ENCODE results near the gene FAM210B. TPM values are rescaled to one million over a fixed set of nuclear protein-coding genes. Genes with fewer than 3 reads are reported as not detected.

Gene FAM210B
- total RNA-seq, 1 donor from 2014 or later, result 30.8 TPM

DNA sequence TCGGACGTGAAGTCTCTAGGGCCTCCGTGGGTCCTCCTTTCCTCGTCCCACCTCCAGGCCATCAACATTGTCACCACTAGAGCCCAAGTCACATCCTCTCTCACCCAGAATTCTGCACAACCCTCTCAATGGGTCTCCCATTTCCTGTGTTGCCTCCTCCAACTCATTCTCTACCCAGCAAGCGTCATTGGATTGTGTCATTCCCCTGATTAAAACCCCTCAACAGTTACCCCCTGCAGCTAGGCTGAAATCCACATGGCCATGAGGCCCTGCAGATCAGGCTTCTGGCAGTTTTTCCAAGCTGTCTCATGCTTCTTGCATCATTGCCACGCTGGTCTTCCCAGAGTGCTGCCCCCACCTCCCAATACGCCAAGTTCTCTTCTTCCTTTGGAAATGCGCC is 12.9 kb upstream of the FAM210B start:
- no peak for TF ChIP-seq CTCF (conservative IDR thresholded peaks at IDR 0.05)
- Mint-ChIP-seq H3K9me3 (no peaks in the 10 kb centered on the region), H3K27me3 (ENCODE audit: low read depth) (peaks cover 54% of the 10 kb centered on the region), H3K36me3 (ENCODE audit: low read depth) (no peaks in the 10 kb centered on the region), H3K4me3 (no peak overlapping the region), H3K27ac (ENCODE audit: unreplicated experiment) (no peak overlapping the region), H3K4me1 (peaks cover 26% of the 10 kb centered on the region)
- no peak for DNase-seq (ENCODE audit: low read depth, low spot score)

- DNase-seq (ENCODE audit: low read depth, low spot score), result no peak
- peak overlapping the region; percentile 17 for H3K4me3 Mint-ChIP-seq
- no peaks in the 10 kb centered on the region for H3K9me3 Mint-ChIP-seq
- H3K36me3 Mint-ChIP-seq (ENCODE audit: low read depth), result no peaks in the 10 kb centered on the region
- no peak overlapping the region for H3K27ac Mint-ChIP-seq (ENCODE audit: unreplicated experiment)
- no peak for TF ChIP-seq CTCF (conservative IDR thresholded peaks at IDR 0.05)
- peaks cover 36% of the 10 kb centered on the region for H3K27me3 Mint-ChIP-seq (ENCODE audit: low read depth)
- peaks cover 26% of the 10 kb centered on the region for H3K4me1 Mint-ChIP-seq
Observed at GRCh38 chr20:56347628-56348304, 11.0 kb upstream of the FAM210B start.

DNA sequence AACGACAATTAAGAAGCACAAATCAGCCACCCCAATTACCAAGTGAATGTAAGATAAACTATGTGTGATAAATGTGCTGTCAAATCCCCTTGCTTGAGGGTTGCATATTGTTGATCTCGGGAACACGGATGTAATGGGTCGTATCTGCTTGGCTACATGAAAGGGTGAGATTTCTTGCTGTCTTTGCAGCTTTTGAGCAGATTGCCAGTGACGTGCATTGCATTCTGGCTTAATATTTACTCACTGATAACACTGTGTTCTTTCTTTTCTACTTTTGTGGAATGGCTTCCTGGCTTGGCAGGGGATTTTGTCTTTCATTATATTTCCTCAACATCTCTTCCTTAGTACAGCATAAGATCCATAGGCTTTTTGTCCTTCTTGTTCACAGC is 10.5 kb upstream of the FAM210B start:
- peaks cover 26% of the 10 kb centered on the region for H3K4me1 Mint-ChIP-seq
- no peak for TF ChIP-seq CTCF (conservative IDR thresholded peaks at IDR 0.05)
- no peaks in the 10 kb centered on the region for H3K9me3 Mint-ChIP-seq
- no peak overlapping the region for H3K4me3 Mint-ChIP-seq
- H3K27ac Mint-ChIP-seq (ENCODE audit: unreplicated experiment), result no peak overlapping the region
- no peaks in the 10 kb centered on the region for H3K36me3 Mint-ChIP-seq (ENCODE audit: low read depth)
- no peak for DNase-seq (ENCODE audit: low read depth, low spot score)
- peaks cover 30% of the 10 kb centered on the region for H3K27me3 Mint-ChIP-seq (ENCODE audit: low read depth)

GRCh38 chr20:56348746-56349145 is 10.0 kb upstream of the FAM210B start:
- Mint-ChIP-seq H3K4me1 (peaks cover 22% of the 10 kb centered on the region), H3K4me3 (no peak overlapping the region), H3K9me3 (no peaks in the 10 kb centered on the region), H3K27ac (ENCODE audit: unreplicated experiment) (no peak overlapping the region), H3K27me3 (ENCODE audit: low read depth) (peaks cover 26% of the 10 kb centered on the region), H3K36me3 (ENCODE audit: low read depth) (no peaks in the 10 kb centered on the region)
- TF ChIP-seq CTCF (conservative IDR thresholded peaks at IDR 0.05), result no peak
- no peak for DNase-seq (ENCODE audit: low read depth, low spot score)

GRCh38 chr20:56350842-56351241 is 7.9 kb upstream of the FAM210B start:
- no peak for DNase-seq (ENCODE audit: low read depth, low spot score)
- Mint-ChIP-seq H3K4me1 (peaks cover 21% of the 10 kb centered on the region), H3K9me3 (no peaks in the 10 kb centered on the region), H3K27me3 (ENCODE audit: low read depth) (peaks cover 6% of the 10 kb centered on the region), H3K4me3 (no peak overlapping the region), H3K27ac (ENCODE audit: unreplicated experiment) (no peak overlapping the region), H3K36me3 (ENCODE audit: low read depth) (no peaks in the 10 kb centered on the region)
- no peak for TF ChIP-seq CTCF (conservative IDR thresholded peaks at IDR 0.05)

Measured in neural crest cell (in vitro differentiated cells).